Measurements from ENCODE around the gene GNAQ.

GRCh38 chr9:77817590-77818311, 213.9 kb downstream of the GNAQ start:
- TF ChIP-seq, protein P1, sequence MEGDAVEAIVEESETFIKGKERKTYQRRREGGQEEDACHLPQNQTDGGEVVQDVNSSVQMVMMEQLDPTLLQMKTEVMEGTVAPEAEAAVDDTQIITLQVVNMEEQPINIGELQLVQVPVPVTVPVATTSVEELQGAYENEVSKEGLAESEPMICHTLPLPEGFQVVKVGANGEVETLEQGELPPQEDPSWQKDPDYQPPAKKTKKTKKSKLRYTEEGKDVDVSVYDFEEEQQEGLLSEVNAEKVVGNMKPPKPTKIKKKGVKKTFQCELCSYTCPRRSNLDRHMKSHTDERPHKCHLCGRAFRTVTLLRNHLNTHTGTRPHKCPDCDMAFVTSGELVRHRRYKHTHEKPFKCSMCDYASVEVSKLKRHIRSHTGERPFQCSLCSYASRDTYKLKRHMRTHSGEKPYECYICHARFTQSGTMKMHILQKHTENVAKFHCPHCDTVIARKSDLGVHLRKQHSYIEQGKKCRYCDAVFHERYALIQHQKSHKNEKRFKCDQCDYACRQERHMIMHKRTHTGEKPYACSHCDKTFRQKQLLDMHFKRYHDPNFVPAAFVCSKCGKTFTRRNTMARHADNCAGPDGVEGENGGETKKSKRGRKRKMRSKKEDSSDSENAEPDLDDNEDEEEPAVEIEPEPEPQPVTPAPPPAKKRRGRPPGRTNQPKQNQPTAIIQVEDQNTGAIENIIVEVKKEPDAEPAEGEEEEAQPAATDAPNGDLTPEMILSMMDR (IDR thresholded peaks at IDR 0.05) = no peak
- no peak for TF ChIP-seq POLR2AphosphoS5 (IDR thresholded peaks at IDR 0.05; ENCODE audit: low read depth, low read length)
- no peak for TF ChIP-seq EP300 (IDR thresholded peaks at IDR 0.05; ENCODE audit: borderline replicate concordance in 1 of 2, low read depth in 1 of 2, low read length in 1 of 2)
- TF ChIP-seq, protein P2, sequence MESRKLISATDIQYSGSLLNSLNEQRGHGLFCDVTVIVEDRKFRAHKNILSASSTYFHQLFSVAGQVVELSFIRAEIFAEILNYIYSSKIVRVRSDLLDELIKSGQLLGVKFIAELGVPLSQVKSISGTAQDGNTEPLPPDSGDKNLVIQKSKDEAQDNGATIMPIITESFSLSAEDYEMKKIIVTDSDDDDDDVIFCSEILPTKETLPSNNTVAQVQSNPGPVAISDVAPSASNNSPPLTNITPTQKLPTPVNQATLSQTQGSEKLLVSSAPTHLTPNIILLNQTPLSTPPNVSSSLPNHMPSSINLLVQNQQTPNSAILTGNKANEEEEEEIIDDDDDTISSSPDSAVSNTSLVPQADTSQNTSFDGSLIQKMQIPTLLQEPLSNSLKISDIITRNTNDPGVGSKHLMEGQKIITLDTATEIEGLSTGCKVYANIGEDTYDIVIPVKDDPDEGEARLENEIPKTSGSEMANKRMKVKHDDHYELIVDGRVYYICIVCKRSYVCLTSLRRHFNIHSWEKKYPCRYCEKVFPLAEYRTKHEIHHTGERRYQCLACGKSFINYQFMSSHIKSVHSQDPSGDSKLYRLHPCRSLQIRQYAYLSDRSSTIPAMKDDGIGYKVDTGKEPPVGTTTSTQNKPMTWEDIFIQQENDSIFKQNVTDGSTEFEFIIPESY (IDR thresholded peaks at IDR 0.05; ENCODE audit: borderline replicate concordance, low read depth) = no peak
- TF ChIP-seq, protein P3, sequence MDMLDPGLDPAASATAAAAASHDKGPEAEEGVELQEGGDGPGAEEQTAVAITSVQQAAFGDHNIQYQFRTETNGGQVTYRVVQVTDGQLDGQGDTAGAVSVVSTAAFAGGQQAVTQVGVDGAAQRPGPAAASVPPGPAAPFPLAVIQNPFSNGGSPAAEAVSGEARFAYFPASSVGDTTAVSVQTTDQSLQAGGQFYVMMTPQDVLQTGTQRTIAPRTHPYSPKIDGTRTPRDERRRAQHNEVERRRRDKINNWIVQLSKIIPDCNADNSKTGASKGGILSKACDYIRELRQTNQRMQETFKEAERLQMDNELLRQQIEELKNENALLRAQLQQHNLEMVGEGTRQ (IDR thresholded peaks at IDR 0.05; ENCODE audit: borderline replicate concordance, low read depth, low read length) = no peak
- no peak for TF ChIP-seq TCF12 (IDR thresholded peaks at IDR 0.05)
- no peak for TF ChIP-seq SIN3A (IDR thresholded peaks at IDR 0.05; ENCODE audit: borderline replicate concordance, low read depth, low read length)
- TF ChIP-seq RAD21 (IDR thresholded peaks at IDR 0.05; ENCODE audit: low read length) = no peak

Data from SK-N-SH (cell line).